Measurements from ENCODE around the gene OR2C3. TPM values are rescaled to one million over a fixed set of nuclear protein-coding genes. Genes with fewer than 3 reads are reported as not detected.
"Not testable (repeated sequence)": the region's sequence is repeated elsewhere in the genome, so short reads cannot be mapped to it uniquely, and the experiment has no call there.

The OR2C3 gene
- total RNA-seq, 3 donors from 2014 or later: not detected

GRCh38 chr1:247493106-247493505, 43.1 kb downstream of the OR2C3 start:
- ATAC-seq (no peak), DNase-seq (no peak)
- no peaks in the 10 kb centered on the region for H3K9me3 ChIP-seq
- no peak for TF ChIP-seq CTCF (IDR thresholded peaks at IDR 0.05)
- intact Hi-C loops (cut with DNase I, micrococcal nuclease): no loop called here
- H3K4me3 ChIP-seq: no peak overlapping the region
- H3K36me3 ChIP-seq (ENCODE audit: low read depth): no peaks in the 10 kb centered on the region
- H3K4me1 ChIP-seq (ENCODE audit: low read depth): no peaks in the 10 kb centered on the region

- intact Hi-C loops (cut with DNase I, micrococcal nuclease): no loop called here
- ATAC-seq (no peak), DNase-seq (no peak)
- Histone ChIP-seq H3K4me1 (ENCODE audit: low read depth) (no peaks in the 10 kb centered on the region), H3K4me3 (no peak overlapping the region), H3K9me3 (no peaks in the 10 kb centered on the region), H3K36me3 (ENCODE audit: low read depth) (no peaks in the 10 kb centered on the region)
- TF ChIP-seq CTCF (IDR thresholded peaks at IDR 0.05): no peak
Measured at GRCh38 chr1:247491328-247491727, 44.9 kb downstream of the OR2C3 start.

- DNase-seq (peak in 1 of 3 donors; percentile 38), ATAC-seq (peak; percentile 78)
- no peaks in the 10 kb centered on the region for H3K9me3 ChIP-seq
- no peak overlapping the region for H3K4me3 ChIP-seq
- TF ChIP-seq CTCF (IDR thresholded peaks at IDR 0.05): peak; percentile 10
- no peaks in the 10 kb centered on the region for H3K4me1 ChIP-seq (ENCODE audit: low read depth)
- H3K36me3 ChIP-seq (ENCODE audit: low read depth): no peaks in the 10 kb centered on the region
- intact Hi-C loops (cut with DNase I, micrococcal nuclease): loop anchor here in 1 of 2 donors (5.0 kb wide), 1 partner anchor 95 kb away; no protein-coding TSS in a partner anchor
Measured at GRCh38 chr1:247487057-247487456, 49.2 kb downstream of the OR2C3 start.

GRCh38 chr1:247482747-247483146, 53.5 kb downstream of the OR2C3 start:
- no peaks in the 10 kb centered on the region for H3K36me3 ChIP-seq (ENCODE audit: low read depth)
- no peak for ATAC-seq
- intact Hi-C loops (cut with DNase I, micrococcal nuclease): no loop called here
- no peak for TF ChIP-seq CTCF (IDR thresholded peaks at IDR 0.05)
- no peaks in the 10 kb centered on the region for H3K4me1 ChIP-seq (ENCODE audit: low read depth)
- H3K9me3 ChIP-seq: no peaks in the 10 kb centered on the region
- no peak overlapping the region for H3K4me3 ChIP-seq
- DNase-seq: no peak

GRCh38 chr1:247476328-247477058, 59.7 kb downstream of the OR2C3 start:
- H3K36me3 ChIP-seq (ENCODE audit: low read depth); H3K4me1 ChIP-seq (ENCODE audit: low read depth); H3K4me3 ChIP-seq; H3K9me3 ChIP-seq; intact Hi-C loops (cut with DNase I, micrococcal nuclease); DNase-seq; ATAC-seq: not testable (repeated sequence)

GRCh38 chr1:247475793-247476192, 60.4 kb downstream of the OR2C3 start:
- Histone ChIP-seq H3K4me1 (ENCODE audit: low read depth) (no peaks in the 10 kb centered on the region), H3K9me3 (no peaks in the 10 kb centered on the region), H3K36me3 (ENCODE audit: low read depth) (no peaks in the 10 kb centered on the region), H3K4me3 (no peak overlapping the region)
- intact Hi-C loops (cut with DNase I, micrococcal nuclease): no loop called here
- DNase-seq: no peak
- TF ChIP-seq CTCF (IDR thresholded peaks at IDR 0.05): no peak
- ATAC-seq: no peak

Other genes starting within 250 kb of the OR2C3 start
- 10 to 100 TPM; 13.3 to 26.5 (median 18.0) TPM for gene ZNF496, start 204.6 kb downstream of the OR2C3 start, total RNA-seq
- 1 to 10 TPM in 1 of 3 donors, under 1 TPM in 2; 0.55 to 1.5 (median 0.89) TPM for gene NLRP3, start 120.3 kb downstream of the OR2C3 start, total RNA-seq
- gene OR2B11, start 78.3 kb downstream of the OR2C3 start, total RNA-seq: not detected
- gene GCSAML, start 12.7 kb upstream of the OR2C3 start, total RNA-seq: 1 to 10 TPM in 1 of 3 donors, under 1 TPM in 2; 0.32 to 1.3 (median 0.89) TPM
- gene OR2G2, start 51.9 kb upstream of the OR2C3 start, total RNA-seq: not detected
- not detected for gene OR2G3, start 69.1 kb upstream of the OR2C3 start, total RNA-seq
- not detected for gene OR13G1, start 143.3 kb upstream of the OR2C3 start, total RNA-seq
- not detected for gene OR6F1, start 180.2 kb upstream of the OR2C3 start, total RNA-seq
- gene OR14K1, start 202.2 kb upstream of the OR2C3 start, total RNA-seq: under 1 TPM in 1 of 3 donors, not detected in 2; 0.32 TPM
- not detected for gene OR14A2, start 211.7 kb upstream of the OR2C3 start, total RNA-seq
- gene OR1C1, start 224.1 kb upstream of the OR2C3 start, total RNA-seq: not detected

All from mucosa of descending colon (tissue), 3 donors.